RWPE2 (cell line): ENCODE measurements around the gene RGL2.

ENCODE experiments used
- ATAC-seq: fragments of 200-7000 bp; cut with Tn5 transposase; 3 replicates; pipeline ENCODE4 v1.9.1; 2021; ENCODE audit warnings: low read depth
- DNase-seq: peaks from one replicate; pipeline ENCODE4 v3.0.0-alpha.2; 2020; ENCODE audit warnings: low spot score
- H3K27ac ChIP-seq: fragments of 450-650 bp; 2 replicates; pipeline ENCODE4 v1.5.1; 2017; ENCODE audit warnings: mild to moderate bottlenecking; ENCODE audit not compliant: poor library complexity, severe bottlenecking
- H3K27me3 ChIP-seq: fragments of 250-450 bp; sonication (Bioruptor Pico); 2 replicates; pipeline ENCODE4 v1.5.1; 2021; ENCODE audit warnings: mild to moderate bottlenecking, moderate library complexity; ENCODE audit not compliant: insufficient read depth, poor library complexity, severe bottlenecking
- H3K36me3 ChIP-seq: fragments of 250-450 bp; sonication (Bioruptor Pico); 2 replicates; pipeline ENCODE4 v1.5.1; 2020; ENCODE audit warnings: low read depth, mild to moderate bottlenecking, moderate library complexity
- H3K4me1 ChIP-seq: fragments of 250-450 bp; sonication (Bioruptor Pico); 2 replicates; pipeline ENCODE4 v1.5.1; 2021; ENCODE audit warnings: mild to moderate bottlenecking, moderate library complexity; ENCODE audit not compliant: insufficient read depth, poor library complexity, severe bottlenecking
- H3K4me3 ChIP-seq: fragments of 250-450 bp; sonication (Bioruptor Pico); 2 replicates; pipeline ENCODE4 v1.5.1; 2021; ENCODE audit warnings: mild to moderate bottlenecking, moderate library complexity; ENCODE audit not compliant: severe bottlenecking
- H3K9me3 ChIP-seq: fragments of 250-450 bp; sonication (Bioruptor Pico); 2 replicates; pipeline ENCODE4 v1.5.1; 2021; ENCODE audit warnings: mild to moderate bottlenecking, moderate library complexity; ENCODE audit not compliant: severe bottlenecking
- CTCF ChIP-seq: fragments of 450-650 bp; IDR thresholded peaks from one replicate; pipeline ENCODE4 v1.5.1; 2017; ENCODE audit warnings: mild to moderate bottlenecking, moderate library complexity; ENCODE audit not compliant: poor library complexity, severe bottlenecking

RGL2 gene

GRCh38 chr6:33297956-33298772 lies 578 bp downstream of the RGL2 start:
- H3K36me3 ChIP-seq: peaks cover 27% of the 10 kb centered on the region

GRCh38 chr6:33297406-33297955 lies 1.3 kb downstream of the RGL2 start:
- Histone ChIP-seq H3K36me3 (peaks cover 22% of the 10 kb centered on the region), H3K4me3 (peak overlapping the region; percentile 65), H3K4me1 (no peaks in the 10 kb centered on the region), H3K27me3 (no peaks in the 10 kb centered on the region), H3K27ac (peak overlapping the region; percentile 92), H3K9me3 (no peaks in the 10 kb centered on the region)
- DNase-seq (no peak), ATAC-seq (peak; percentile 32)
- no peak for TF ChIP-seq CTCF

More at GRCh38 chr6:33297956-33298772, 578 bp downstream of the RGL2 start:
- no peak for TF ChIP-seq CTCF
- Histone ChIP-seq H3K27ac (peak overlapping the region; percentile 92), H3K9me3 (no peaks in the 10 kb centered on the region), H3K27me3 (no peaks in the 10 kb centered on the region), H3K4me1 (no peaks in the 10 kb centered on the region), H3K4me3 (peak overlapping the region; percentile 65)
- peak; percentile 70 for ATAC-seq
- no peak for DNase-seq

GRCh38 chr6:33296797-33297405 lies 1.8 kb downstream of the RGL2 start:
- DNase-seq: no peak
- no peak for TF ChIP-seq CTCF
- H3K27ac ChIP-seq: peak overlapping the region; percentile 92
- ATAC-seq: no peak
- no peaks in the 10 kb centered on the region for H3K27me3 ChIP-seq
- peak overlapping the region; percentile 65 for H3K4me3 ChIP-seq
- H3K36me3 ChIP-seq: peaks cover 26% of the 10 kb centered on the region
- H3K9me3 ChIP-seq: no peaks in the 10 kb centered on the region
- no peaks in the 10 kb centered on the region for H3K4me1 ChIP-seq

- Histone ChIP-seq H3K27me3 (no peaks in the 10 kb centered on the region), H3K36me3 (peaks cover 34% of the 10 kb centered on the region), H3K4me1 (no peaks in the 10 kb centered on the region), H3K27ac (no peak overlapping the region), H3K4me3 (no peak overlapping the region), H3K9me3 (no peaks in the 10 kb centered on the region)
- no peak for DNase-seq
- no peak for ATAC-seq
- TF ChIP-seq CTCF: no peak
Measured at GRCh38 chr6:33295621-33296369, 2.9 kb downstream of the RGL2 start.
